ENCODE data around the gene MTTP. TPM values are rescaled to one million over a fixed set of nuclear protein-coding genes. Genes with fewer than 3 reads are reported as not detected.

MTTP gene
- total RNA-seq (2022; extraction: Qiagen RNA extraction): 0.09 TPM in 1 of 5 replicates, not detected in the others

DNA sequence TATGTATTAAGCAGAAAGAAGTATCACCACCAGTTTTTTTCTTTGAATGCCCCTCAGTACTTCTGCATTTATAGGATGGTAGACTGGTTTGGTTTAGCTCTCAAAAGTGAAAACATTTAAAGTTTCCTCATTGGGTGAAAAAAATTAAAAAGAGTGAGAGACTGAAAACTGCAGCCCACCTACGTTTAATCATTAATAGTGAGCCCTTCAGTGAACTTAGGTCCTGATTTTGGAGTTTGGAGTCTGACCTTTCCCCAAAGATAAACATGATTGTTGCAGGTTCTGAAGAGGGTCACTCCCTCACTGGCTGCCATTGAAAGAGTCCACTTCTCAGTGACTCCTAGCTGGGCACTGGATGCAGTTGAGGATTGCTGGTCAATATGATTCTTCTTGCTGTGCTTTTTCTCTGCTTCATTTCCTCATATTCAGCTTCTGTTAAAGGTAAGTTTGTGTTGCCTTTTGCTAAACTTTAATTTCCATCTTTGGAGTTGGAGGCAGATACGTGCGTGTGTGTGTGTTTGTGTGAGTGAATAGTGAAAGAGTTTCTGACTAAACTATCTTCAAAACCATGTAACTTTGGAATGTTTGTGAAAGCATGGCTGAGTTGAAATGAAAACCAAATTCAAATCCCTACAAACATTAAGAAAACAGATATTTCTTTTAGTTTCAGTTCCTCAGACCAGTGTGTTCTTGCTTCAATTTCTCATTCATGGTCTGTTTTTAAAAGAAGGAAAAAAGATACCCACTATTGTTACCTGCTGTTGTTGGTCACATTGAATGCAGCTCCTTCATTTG, at the start of gene MTTP:
TSS of gene MTTP (plus strand) at position 295 of the 795 bp plus-strand sequence. CDS start at position 381, 86 bp downstream.

GRCh38 chr4:99563310-99564186, 11.1 kb upstream of the MTTP start, which contains the start of gene TRMT10A:
TSS of gene TRMT10A (minus strand) at chr4:99564039. CDS start at chr4:99559338, 4,701 bp downstream.

DNA sequence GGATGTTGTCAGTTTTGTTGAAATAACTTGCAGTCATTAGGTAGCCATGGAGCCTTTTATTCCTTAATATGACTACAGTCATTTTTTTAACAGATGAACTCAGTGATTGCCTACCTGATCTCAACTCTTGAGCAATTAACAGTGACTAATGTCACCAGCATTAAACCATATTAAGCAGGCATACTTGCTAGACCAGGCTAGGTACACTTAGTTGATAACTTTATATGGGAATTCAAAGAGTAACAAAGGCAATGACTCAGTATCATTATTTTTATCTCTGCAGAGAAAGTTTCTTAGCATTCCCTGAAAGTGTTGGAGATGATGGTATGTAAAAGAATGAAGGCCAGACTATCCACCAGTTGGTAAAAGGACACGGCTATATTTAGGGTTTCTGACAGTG, 83.2 kb downstream of the MTTP start, which contains the start of gene C4orf54:
TSS of gene C4orf54 (minus strand) at position 31 of the 400 bp plus-strand sequence. CDS start 3,180 bp downstream, outside the sequence.

Other genes starting within 250 kb of the MTTP start
- gene ADH1C, start 222.1 kb upstream of the MTTP start, total RNA-seq (2022; extraction: Qiagen RNA extraction): not detected in 5 replicates
- gene ADH7, start 139.5 kb upstream of the MTTP start, total RNA-seq (2022; extraction: Qiagen RNA extraction): not detected in 5 replicates
- not detected in 5 replicates for gene C4orf17, start 63.8 kb upstream of the MTTP start, total RNA-seq (2022; extraction: Qiagen RNA extraction)
- gene TRMT10A, start 10.8 kb upstream of the MTTP start, total RNA-seq (2022; extraction: Qiagen RNA extraction): 3.4 to 5.7 TPM (median 3.7 TPM) in 5 replicates
- gene C4orf54, start 83.0 kb downstream of the MTTP start, total RNA-seq (2022; extraction: Qiagen RNA extraction): not detected in 5 replicates
- not detected in 5 replicates for gene DAPP1, start 242.0 kb downstream of the MTTP start, total RNA-seq (2022; extraction: Qiagen RNA extraction)

Measured in A549 treated with Hydrocortisone at 1 μM for 4 hours (cell line).